ENCODE data around the gene TNFSF12. TPM values are rescaled to one million over a fixed set of nuclear protein-coding genes. Genes with fewer than 3 reads are reported as not detected.

The TNFSF12 gene
- total RNA-seq, 2 donors from 2014 or later, result 41.7 to 49.2 TPM

GRCh38 chr17:7579001-7579833 is 30.4 kb downstream of the TNFSF12 start, which contains the start of gene CD68:
Gene CD68 (plus strand): TSS chr17:7579638. CDS start chr17:7579678, 40 bp downstream.
- H3K36me3 Mint-ChIP-seq (ENCODE audit: low read depth), result peaks cover 2% of the 10 kb centered on the region
- peak within 1 kb of the TSS; percentile 89 for H3K27ac Mint-ChIP-seq
- H3K27me3 Mint-ChIP-seq, result no peaks in the 10 kb centered on the region
- no peak for DNase-seq
- H3K9me3 ChIP-seq (ENCODE audit: control insufficient read depth, low read length, poor library complexity, severe bottlenecking), result no peaks in the 10 kb centered on the region
- H3K4me1 Mint-ChIP-seq, result peaks cover 50% of the 10 kb centered on the region
- peak; percentile 14 for ATAC-seq
- peak within 1 kb of the TSS; percentile 66 for H3K4me3 Mint-ChIP-seq

GRCh38 chr17:7579834-7580603 is 31.2 kb downstream of the TNFSF12 start:
- no peak for ATAC-seq
- DNase-seq, result no peak
- Mint-ChIP-seq H3K36me3 (ENCODE audit: low read depth) (peaks cover 2% of the 10 kb centered on the region), H3K27ac (peak overlapping the region; percentile 89), H3K4me1 (peaks cover 51% of the 10 kb centered on the region), H3K27me3 (no peaks in the 10 kb centered on the region), H3K4me3 (peak overlapping the region; percentile 66)
- H3K9me3 ChIP-seq (ENCODE audit: control insufficient read depth, low read length, poor library complexity, severe bottlenecking), result no peaks in the 10 kb centered on the region

- Mint-ChIP-seq H3K36me3 (ENCODE audit: low read depth) (peaks cover 2% of the 10 kb centered on the region), H3K27me3 (no peaks in the 10 kb centered on the region), H3K4me1 (peaks cover 57% of the 10 kb centered on the region), H3K4me3 (no peak overlapping the region), H3K27ac (no peak overlapping the region)
- DNase-seq, result no peak
- no peak for ATAC-seq
- no peaks in the 10 kb centered on the region for H3K9me3 ChIP-seq (ENCODE audit: control insufficient read depth, low read length, poor library complexity, severe bottlenecking)
These were observed 32.0 kb downstream of the TNFSF12 start for GRCh38 chr17:7580604-7581575.

GRCh38 chr17:7582396-7583252 is 33.8 kb downstream of the TNFSF12 start:
- no peak for DNase-seq

GRCh38 chr17:7583253-7584109 is 34.6 kb downstream of the TNFSF12 start, which contains the start of gene MPDU1:
Gene MPDU1 (plus strand): TSS chr17:7583852. CDS start chr17:7583863, 11 bp downstream.
- H3K4me3 Mint-ChIP-seq, result peak within 1 kb of the TSS; percentile 95
- H3K27ac Mint-ChIP-seq, result peak within 1 kb of the TSS; percentile 96
- H3K9me3 ChIP-seq (ENCODE audit: control insufficient read depth, low read length, poor library complexity, severe bottlenecking), result no peaks in the 10 kb centered on the region
- peak; percentile 87 to 90 (median 88) for DNase-seq
- H3K4me1 Mint-ChIP-seq, result peaks cover 43% of the 10 kb centered on the region
- peak; percentile 84 for ATAC-seq
- peaks cover 2% of the 10 kb centered on the region for H3K36me3 Mint-ChIP-seq (ENCODE audit: low read depth)
- no peaks in the 10 kb centered on the region for H3K27me3 Mint-ChIP-seq

More at GRCh38 chr17:7582396-7583252, 33.8 kb downstream of the TNFSF12 start:
- Mint-ChIP-seq H3K27ac (peak overlapping the region; percentile 96), H3K36me3 (ENCODE audit: low read depth) (peaks cover 2% of the 10 kb centered on the region), H3K4me3 (no peak overlapping the region), H3K4me1 (peaks cover 48% of the 10 kb centered on the region), H3K27me3 (no peaks in the 10 kb centered on the region)
- no peak for ATAC-seq
- no peaks in the 10 kb centered on the region for H3K9me3 ChIP-seq (ENCODE audit: control insufficient read depth, low read length, poor library complexity, severe bottlenecking)

- Mint-ChIP-seq H3K4me3 (no peak overlapping the region), H3K27ac (no peak overlapping the region), H3K27me3 (no peaks in the 10 kb centered on the region), H3K4me1 (peaks cover 23% of the 10 kb centered on the region), H3K36me3 (ENCODE audit: low read depth) (peaks cover 2% of the 10 kb centered on the region)
- no peaks in the 10 kb centered on the region for H3K9me3 ChIP-seq (ENCODE audit: control insufficient read depth, low read length, poor library complexity, severe bottlenecking)
- no peak for ATAC-seq
- DNase-seq, result no peak
These were observed 38.0 kb downstream of the TNFSF12 start for GRCh38 chr17:7586673-7587419.

GRCh38 chr17:7587420-7588151 is 38.7 kb downstream of the TNFSF12 start:
- Mint-ChIP-seq H3K4me1 (peaks cover 20% of the 10 kb centered on the region), H3K27ac (no peak overlapping the region), H3K4me3 (peak overlapping the region; percentile 41), H3K36me3 (ENCODE audit: low read depth) (peaks cover 2% of the 10 kb centered on the region), H3K27me3 (no peaks in the 10 kb centered on the region)
- no peak for ATAC-seq
- H3K9me3 ChIP-seq (ENCODE audit: control insufficient read depth, low read length, poor library complexity, severe bottlenecking), result no peaks in the 10 kb centered on the region
- no peak for DNase-seq

- H3K9me3 ChIP-seq (ENCODE audit: control insufficient read depth, low read length, poor library complexity, severe bottlenecking), result no peaks in the 10 kb centered on the region
- H3K36me3 Mint-ChIP-seq (ENCODE audit: low read depth), result peaks cover 7% of the 10 kb centered on the region
- peaks cover 18% of the 10 kb centered on the region for H3K4me1 Mint-ChIP-seq
- no peak overlapping the region for H3K4me3 Mint-ChIP-seq
- no peaks in the 10 kb centered on the region for H3K27me3 Mint-ChIP-seq
- ATAC-seq (no peak), DNase-seq (no peak)
- no peak overlapping the region for H3K27ac Mint-ChIP-seq
These were observed 39.8 kb downstream of the TNFSF12 start for GRCh38 chr17:7588553-7589203.

GRCh38 chr17:7589204-7589868 is 40.5 kb downstream of the TNFSF12 start:
- H3K9me3 ChIP-seq (ENCODE audit: control insufficient read depth, low read length, poor library complexity, severe bottlenecking), result no peaks in the 10 kb centered on the region
- no peak overlapping the region for H3K27ac Mint-ChIP-seq
- H3K4me1 Mint-ChIP-seq, result peaks cover 14% of the 10 kb centered on the region
- peak; percentile 81 for ATAC-seq
- H3K36me3 Mint-ChIP-seq (ENCODE audit: low read depth), result peaks cover 11% of the 10 kb centered on the region
- H3K27me3 Mint-ChIP-seq, result no peaks in the 10 kb centered on the region
- H3K4me3 Mint-ChIP-seq, result no peak overlapping the region
- peak; percentile 48 to 62 (median 50) for DNase-seq

Data from T-helper 17 cell (primary cell).